ENCODE data around the gene LAMA2. TPM values are rescaled to one million over a fixed set of nuclear protein-coding genes. Genes with fewer than 3 reads are reported as not detected.

Gene LAMA2
- total RNA-seq, 1 experiment from 2014 or later: 4.2 TPM

DNA sequence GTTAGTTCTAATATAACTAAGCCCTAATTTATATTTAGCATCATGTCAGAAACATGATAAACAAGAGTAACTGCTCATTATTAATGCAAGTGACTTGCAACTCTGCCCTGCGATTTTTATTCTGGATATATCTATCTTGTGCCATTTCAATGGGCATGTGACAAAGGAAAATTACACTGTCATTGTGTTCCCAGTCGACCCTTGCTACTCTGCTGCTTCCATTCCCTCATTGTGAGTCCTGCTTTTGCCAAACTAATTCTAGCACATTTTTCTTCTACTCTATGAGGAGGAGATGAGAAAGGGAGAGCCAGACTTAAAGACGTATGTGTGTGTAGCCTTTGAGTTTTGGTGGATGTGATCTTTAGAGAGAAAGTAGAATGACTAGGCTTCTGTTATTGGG is 551.2 kb downstream of the LAMA2 start:
- Histone ChIP-seq H3K79me1 (ENCODE audit: insufficient read depth, low read depth, low read length, poor library complexity, severe bottlenecking) (no peaks in the 10 kb centered on the region), H3K27me3 (ENCODE audit: insufficient read depth, low read length) (no peaks in the 10 kb centered on the region), H3K14ac (ENCODE audit: insufficient read depth, low read length) (no peak overlapping the region), H3K23me2 (ENCODE audit: insufficient read length, low read depth, low read length, poor library complexity, severe bottlenecking) (no peaks in the 10 kb centered on the region), H2AK5ac (ENCODE audit: insufficient read length, low read length) (no peak overlapping the region), H3K56ac (ENCODE audit: insufficient read length, low read depth, low read length) (no peak overlapping the region), H2BK5ac (ENCODE audit: insufficient read length, low read length) (no peak overlapping the region), H4K91ac (ENCODE audit: insufficient read length, low read depth, low read length) (no peak overlapping the region), H2BK15ac (ENCODE audit: low read depth, low read length) (no peak overlapping the region), H3K4me1 (ENCODE audit: insufficient read depth, low read length) (no peaks in the 10 kb centered on the region), H2BK120ac (ENCODE audit: low read depth, low read length, poor library complexity, severe bottlenecking) (no peak overlapping the region), H4K8ac (replicated peaks; ENCODE audit: insufficient read length, low read depth, low read length) (no peak overlapping the region), H2BK20ac (ENCODE audit: low read depth, low read length, poor library complexity, severe bottlenecking) (no peak overlapping the region), H4K5ac (ENCODE audit: insufficient read length, low read depth, low read length) (no peak overlapping the region), H3K9ac (ENCODE audit: extremely low read depth, insufficient read length, low read length) (no peak overlapping the region), H3K18ac (ENCODE audit: insufficient read length, low read depth, low read length) (no peak overlapping the region), H3T11ph (ENCODE audit: low read length) (no peak overlapping the region), H2BK12ac (ENCODE audit: insufficient read length, low read depth, low read length) (no peak overlapping the region), H3K23ac (ENCODE audit: insufficient read length, low read depth, low read length) (no peak overlapping the region), H3K4ac (ENCODE audit: low read depth, low read length) (no peak overlapping the region), H3K27ac (ENCODE audit: insufficient read length, low read depth, low read length) (no peak overlapping the region), H3K79me2 (ENCODE audit: insufficient read depth, low read length) (no peaks in the 10 kb centered on the region), H4K20me1 (ENCODE audit: control insufficient read depth, insufficient read depth, insufficient read length) (no peaks in the 10 kb centered on the region), H2AFZ (ENCODE audit: low read length) (no peak overlapping the region), H3K4me2 (ENCODE audit: insufficient read depth, insufficient read length, low read length) (no peak overlapping the region), H3K9me3 (ENCODE audit: control insufficient read depth, low read depth, low read length) (no peaks in the 10 kb centered on the region)
- no peaks in the 10 kb centered on the region for H3K27me3 Mint-ChIP-seq (ENCODE audit: low read depth)
- H3K36me3 Mint-ChIP-seq (ENCODE audit: insufficient read depth in 1 of 3, low read depth in 3 of 3): no peaks in the 10 kb centered on the region
- TF ChIP-seq, protein P1, sequence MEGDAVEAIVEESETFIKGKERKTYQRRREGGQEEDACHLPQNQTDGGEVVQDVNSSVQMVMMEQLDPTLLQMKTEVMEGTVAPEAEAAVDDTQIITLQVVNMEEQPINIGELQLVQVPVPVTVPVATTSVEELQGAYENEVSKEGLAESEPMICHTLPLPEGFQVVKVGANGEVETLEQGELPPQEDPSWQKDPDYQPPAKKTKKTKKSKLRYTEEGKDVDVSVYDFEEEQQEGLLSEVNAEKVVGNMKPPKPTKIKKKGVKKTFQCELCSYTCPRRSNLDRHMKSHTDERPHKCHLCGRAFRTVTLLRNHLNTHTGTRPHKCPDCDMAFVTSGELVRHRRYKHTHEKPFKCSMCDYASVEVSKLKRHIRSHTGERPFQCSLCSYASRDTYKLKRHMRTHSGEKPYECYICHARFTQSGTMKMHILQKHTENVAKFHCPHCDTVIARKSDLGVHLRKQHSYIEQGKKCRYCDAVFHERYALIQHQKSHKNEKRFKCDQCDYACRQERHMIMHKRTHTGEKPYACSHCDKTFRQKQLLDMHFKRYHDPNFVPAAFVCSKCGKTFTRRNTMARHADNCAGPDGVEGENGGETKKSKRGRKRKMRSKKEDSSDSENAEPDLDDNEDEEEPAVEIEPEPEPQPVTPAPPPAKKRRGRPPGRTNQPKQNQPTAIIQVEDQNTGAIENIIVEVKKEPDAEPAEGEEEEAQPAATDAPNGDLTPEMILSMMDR (conservative IDR thresholded peaks at IDR 0.05): no peak
- H3K4me3 Mint-ChIP-seq: no peak overlapping the region
- WGBS (ENCODE audit: extremely low coverage, insufficient read length, low lambda C conversion rate): no CpG with 5 or more reads among the region's 3 CpGs
- no peaks in the 10 kb centered on the region for H3K9me3 Mint-ChIP-seq
- DNase-seq: no peak
- H3K27ac Mint-ChIP-seq: no peak overlapping the region
- H3K4me1 Mint-ChIP-seq: peaks cover 3 to 7% of the 10 kb centered on the region in 2 experiments
